AG10803 (cell line): ENCODE data around the gene PDE12.

ENCODE experiments used
- DNase-seq: peaks from one replicate; pipeline ENCODE4 v3.0.0; 2010; ENCODE audit warnings: low read depth
- H3K4me3 ChIP-seq: 2 replicates; pipeline ENCODE4 v1.5.1; 2011; ENCODE audit warnings: mild to moderate bottlenecking, low read length, control low read depth
- CTCF ChIP-seq: conservative IDR thresholded peaks from 2 replicates; pipeline ENCODE4 v1.5.1; 2011; ENCODE audit warnings: mild to moderate bottlenecking, low read length, control low read depth, inconsistent platforms

The PDE12 gene

GRCh38 chr3:57545636-57546268, 10.3 kb upstream of the PDE12 start:
- TF ChIP-seq CTCF = no peak
- no peak for DNase-seq
- no peak overlapping the region for H3K4me3 ChIP-seq

DNA sequence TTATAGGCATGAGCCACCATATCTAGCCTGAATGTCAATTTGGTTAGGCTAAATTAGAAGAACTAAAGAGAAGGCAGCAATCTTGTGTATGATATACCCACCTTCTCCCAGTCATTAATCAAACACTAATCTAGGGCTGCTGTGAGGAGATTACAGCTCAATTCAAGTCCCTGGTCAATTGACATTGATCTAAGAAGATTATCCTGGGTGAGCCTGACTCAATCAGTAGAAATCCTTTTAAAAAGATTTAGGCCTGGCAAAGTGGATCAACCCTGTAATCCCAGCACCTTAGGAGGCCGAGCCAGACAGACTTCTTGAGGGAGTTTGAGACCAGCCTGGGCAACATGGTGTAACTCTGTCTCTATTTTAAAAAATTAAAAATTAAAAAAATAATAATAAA, 9.5 kb upstream of the PDE12 start:
- no peak for DNase-seq
- no peak for TF ChIP-seq CTCF
- no peak overlapping the region for H3K4me3 ChIP-seq

- no peak for DNase-seq
- no peak for TF ChIP-seq CTCF
Measured at GRCh38 chr3:57555306-57555705, 768 bp upstream of the PDE12 start.

GRCh38 chr3:57556459-57557084, 498 bp downstream of the PDE12 start:
- no peak for TF ChIP-seq CTCF
- peak overlapping the region; percentile 98 for H3K4me3 ChIP-seq
- DNase-seq = peak; percentile 26

More at GRCh38 chr3:57555306-57555705, 768 bp upstream of the PDE12 start:
- H3K4me3 ChIP-seq = peak overlapping the region; percentile 98

DNA sequence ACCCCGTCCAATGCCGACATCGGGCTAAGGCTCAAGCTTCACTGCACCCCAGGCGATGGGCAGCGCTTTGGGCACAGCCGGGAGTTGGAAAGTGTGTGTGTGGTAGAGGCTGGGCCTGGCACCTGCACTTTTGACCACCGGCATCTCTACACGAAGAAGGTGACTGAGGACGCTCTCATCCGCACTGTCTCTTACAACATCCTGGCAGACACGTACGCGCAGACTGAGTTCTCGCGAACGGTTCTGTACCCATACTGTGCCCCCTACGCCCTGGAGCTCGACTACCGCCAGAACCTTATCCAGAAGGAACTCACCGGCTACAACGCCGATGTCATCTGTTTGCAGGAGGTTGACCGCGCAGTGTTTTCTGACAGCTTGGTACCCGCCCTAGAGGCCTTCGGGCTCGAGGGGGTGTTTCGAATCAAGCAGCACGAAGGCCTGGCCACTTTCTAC, 1.0 kb downstream of the PDE12 start:
- peak; percentile 51 for DNase-seq
- TF ChIP-seq CTCF = no peak
- peak overlapping the region; percentile 98 for H3K4me3 ChIP-seq

- no peak overlapping the region for H3K4me3 ChIP-seq
- DNase-seq = peak; percentile 71
- TF ChIP-seq CTCF = no peak
Measured at GRCh38 chr3:57559526-57559925, 3.5 kb downstream of the PDE12 start.

- H3K4me3 ChIP-seq = no peak overlapping the region
- DNase-seq = no peak
- TF ChIP-seq CTCF = no peak
Measured at GRCh38 chr3:57569859-57570450, 13.9 kb downstream of the PDE12 start.
